Endothelial cell of umbilical vein (primary cell): Measurements from ENCODE around the gene RAD51B. TPM values are rescaled to one million over a fixed set of nuclear protein-coding genes. Genes with fewer than 3 reads are reported as not detected.

Source experiments
- BruUV-seq: library from RNA; stranded (reverse); fragments of 400-500 nt; replicated peaks from 2 replicates; lab custom pipeline; 2021; lab: Mats Ljungman, UMichigan
- CTCF ChIA-PET: fragments of 300-600, 350-600 bp; sonication (Branson Sonifier 250); formaldehyde crosslinking; loops from one replicate; lab custom pipeline; 2021; ENCODE audit warnings: antibody characterized with exemption, inconsistent platforms; lab: Charles Lee
- POLR2A ChIA-PET: fragments of 300-600, 350-600 bp; sonication (Branson Sonifier 250); formaldehyde crosslinking; loops from one replicate; lab custom pipeline; 2021; ENCODE audit warnings: antibody characterized with exemption, inconsistent platforms; lab: Charles Lee
- DNase-seq: peaks from one replicate; pipeline ENCODE4 v3.0.0-alpha.2; 2011; ENCODE audit warnings: low read depth, low spot score
- FAIRE-seq: peaks from 2 replicates; lab custom pipeline; 2011; peaks lifted over from hg19 to GRCh38; lab: Jason Lieb, UNC
- H2AFZ ChIP-seq: 2 replicates; pipeline ENCODE4 v1.6.0; 2012; ENCODE audit warnings: low read depth, low read length, control low read depth, inconsistent platforms
- H3K27ac ChIP-seq: 2 replicates; pipeline ENCODE4 v1.5.1; 2011; ENCODE audit warnings: low read depth, mild to moderate bottlenecking, control low read depth, low read length, moderate library complexity; ENCODE audit not compliant: insufficient read depth
- H3K27me3 ChIP-seq, 2 experiments: 2 replicates each; pipeline versions ENCODE4 v1.6.0 to v1.6.1; 2011; ENCODE audit warnings: low read length in 2 of 2, mixed read lengths in 1 of 2; ENCODE audit not compliant: control insufficient read depth in 2 of 2, insufficient read depth in 2 of 2
- H3K36me3 ChIP-seq, 2 experiments: 2 replicates in 1 of 2; 3 replicates in 1 of 2; pipeline ENCODE4 v1.5.1; 2011; ENCODE audit warnings: low read length in 2 of 2, mild to moderate bottlenecking in 1 of 2, moderate library complexity in 1 of 2; ENCODE audit not compliant: control insufficient read depth in 2 of 2, insufficient read depth in 2 of 2; ENCODE audit errors: extremely low read depth in 1 of 2
- H3K4me1 ChIP-seq: 3 replicates; pipeline ENCODE4 v1.5.1; 2011; ENCODE audit warnings: mild to moderate bottlenecking, low read length; ENCODE audit not compliant: control insufficient read depth, insufficient read depth; ENCODE audit errors: extremely low read depth
- H3K4me2 ChIP-seq: 2 replicates; pipeline ENCODE4 v1.6.1; 2011; ENCODE audit warnings: low read length, control low read depth, mixed read lengths; ENCODE audit not compliant: insufficient read depth
- H3K4me3 ChIP-seq, 3 experiments: fragments of 200-600 bp in 1 of 3; sonication (generic), shearing (Covaris generic) in 1 of 3; replicated peaks in 1 of 3; 2 replicates each; pipeline ENCODE4 v1.5.1; 2011 to 2016; ENCODE audit warnings: control low read depth in 3 of 3, low read length in 3 of 3, mild to moderate bottlenecking in 2 of 3, inconsistent platforms in 1 of 3, low read depth in 1 of 3, moderate library complexity in 1 of 3; ENCODE audit not compliant: insufficient read depth in 1 of 3
- H3K79me2 ChIP-seq: 2 replicates; pipeline ENCODE4 v1.6.0; 2012; ENCODE audit warnings: low read length, inconsistent platforms; ENCODE audit not compliant: control insufficient read depth, insufficient read depth
- H3K9ac ChIP-seq: replicated peaks from 2 replicates; pipeline ENCODE3; 2011; ENCODE audit warnings: low read length, control low read depth; ENCODE audit not compliant: insufficient read depth; ENCODE audit errors: extremely low read depth
- H3K9me1 ChIP-seq: replicated peaks from 3 replicates; pipeline ENCODE4 v1.6.0; 2011; ENCODE audit warnings: mild to moderate bottlenecking, low read length; ENCODE audit not compliant: control insufficient read depth, insufficient read depth; ENCODE audit errors: extremely low read depth
- H3K9me3 ChIP-seq: replicated peaks from 2 replicates; pipeline ENCODE4 v1.5.1; 2012; ENCODE audit warnings: low read length, inconsistent platforms; ENCODE audit not compliant: control insufficient read depth, insufficient read depth
- H4K20me1 ChIP-seq: replicated peaks from 2 replicates; pipeline ENCODE3; 2011; ENCODE audit warnings: mild to moderate bottlenecking, low read length; ENCODE audit not compliant: control insufficient read depth, insufficient read depth; ENCODE audit errors: extremely low read depth
- EZH2 ChIP-seq: IDR thresholded peaks from 2 replicates; pipeline ENCODE4 v1.6.1; 2012; ENCODE audit warnings: borderline replicate concordance, low read depth, mild to moderate bottlenecking, moderate library complexity, low read length, inconsistent platforms; ENCODE audit not compliant: severe bottlenecking
- FOS ChIP-seq: IDR thresholded peaks from 2 replicates; pipeline ENCODE4 v1.6.1; 2011; ENCODE audit warnings: mild to moderate bottlenecking, low read length, moderate library complexity, borderline replicate concordance; ENCODE audit not compliant: insufficient read depth
- GATA2 ChIP-seq: IDR thresholded peaks from 2 replicates; pipeline ENCODE4 v1.7.0; 2011; ENCODE audit warnings: low read depth, mild to moderate bottlenecking, moderate library complexity, mixed read lengths, low read length; ENCODE audit not compliant: insufficient read length, insufficient read depth
- JUN ChIP-seq: IDR thresholded peaks from 2 replicates; pipeline ENCODE4 v1.6.1; 2011; ENCODE audit warnings: borderline replicate concordance, low read depth; ENCODE audit not compliant: insufficient read length, insufficient read depth
- MYC ChIP-seq: IDR thresholded peaks from one replicate; pipeline ENCODE4 v1.6.1; 2011; ENCODE audit warnings: mild to moderate bottlenecking, low read depth, low read length
- POLR2A ChIP-seq: IDR thresholded peaks from 2 replicates; pipeline ENCODE4 v1.6.1; 2012; ENCODE audit warnings: low read depth, mild to moderate bottlenecking, control low read depth, low read length
- POLR2AphosphoS5 ChIP-seq: IDR thresholded peaks from 2 replicates; pipeline ENCODE4 v1.6.1; 2012; ENCODE audit warnings: low read depth, mild to moderate bottlenecking, control low read depth, low read length, moderate library complexity; ENCODE audit not compliant: insufficient read depth
- dilution Hi-C: fragments of 300-500 bp; cut with MboI; formaldehyde crosslinking; loops from one replicate; pipeline ENCODE4 v1.15.0; 2019; ENCODE audit warnings: low sequenced_read_pairs; ENCODE audit not compliant: extremely low pct_ligation_motif_present
- intact Hi-C: fragments of 100-400 bp; cut with micrococcal nuclease; formaldehyde crosslinking; loops from one replicate; pipeline ENCODE4 v1.10.0; 2022
- polyA plus RNA-seq, 4 experiments: library from polyadenylated mRNA; depleted of rRNA in 3 of 4; stranded (reverse) in 3 of 4; unstranded in 1 of 4; fragments of >200 nt; gene quantifications; 2 replicates each; pipeline versions ENCODE4 v1.2.1 to v1.2.3, GENCODE V29; 2011 to 2012; ENCODE audit warnings: missing spikeins in 1 of 4
- total RNA-seq: library from RNA; stranded (reverse); gene quantifications from 2 replicates; pipeline ENCODE4 v1.2.3, GENCODE V29; 2021
- TF ChIP-seq, protein P1 (sequence below), 2 donors: IDR thresholded peaks; 1 replicate in 1 of 2; 2 replicates in 1 of 2; pipeline ENCODE4 v1.5.1; 2011; ENCODE audit warnings: low read length in 2 of 2, mild to moderate bottlenecking in 2 of 2, moderate library complexity in 2 of 2, control low read depth in 1 of 2, inconsistent platforms in 1 of 2, low read depth in 1 of 2; ENCODE audit not compliant: insufficient read depth in 1 of 2; ENCODE audit errors: extremely low read depth in 1 of 2
- TF ChIP-seq, protein P2 (sequence below): IDR thresholded peaks from 2 replicates; pipeline ENCODE4 v1.6.1; 2011; ENCODE audit not compliant: insufficient read depth, insufficient read length

The RAD51B gene
- total and polyA plus RNA-seq, 2 donors (not counting 3 experiments of a cell fraction or from before 2014, with no cell fraction given) = 3.9 to 19.0 TPM

DNA sequence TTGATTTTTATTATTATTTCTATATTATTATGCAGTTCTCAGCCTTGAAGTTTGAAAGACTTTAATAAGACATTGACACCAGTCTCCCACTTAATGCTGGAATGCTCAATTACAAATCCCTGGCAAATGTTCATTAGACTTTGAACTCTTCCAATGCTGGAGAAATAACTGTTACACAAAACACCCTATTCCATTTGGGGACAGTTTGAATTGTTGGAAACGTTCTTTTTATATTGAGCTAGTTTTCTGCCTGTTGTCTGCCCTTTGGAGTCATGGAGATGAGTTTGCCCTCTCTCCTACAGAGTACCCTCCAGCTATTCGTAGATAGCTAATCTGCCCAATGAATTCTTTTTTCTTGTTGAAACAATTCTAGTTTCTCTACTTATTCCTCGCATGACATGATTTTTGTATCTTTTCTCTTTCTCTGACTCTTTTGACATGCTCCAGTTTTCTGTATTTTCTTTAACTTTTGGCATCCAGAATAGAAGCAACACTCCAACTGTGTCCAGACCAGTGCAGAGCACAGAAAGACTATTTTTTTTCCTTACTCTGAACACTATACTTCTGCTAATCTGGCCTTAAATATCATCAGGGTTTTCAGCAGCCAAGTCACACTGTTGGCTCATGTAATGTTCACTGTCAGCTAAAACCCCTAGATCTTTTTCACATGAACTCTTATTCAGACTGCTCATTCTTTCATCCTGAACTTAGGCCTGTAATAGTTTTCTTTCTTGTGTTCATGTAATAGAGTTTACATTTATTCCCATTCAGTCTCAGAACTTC is 379.3 kb downstream of the RAD51B start:
- Histone ChIP-seq H3K79me2 (no peaks in the 10 kb centered on the region), H3K27me3 (no peaks in the 10 kb centered on the region), H3K36me3 (no peaks in the 10 kb centered on the region), H3K4me2 (peak overlapping the region; percentile 85), H3K27ac (peak overlapping the region; percentile 80), H3K4me3 (no peak overlapping the region), H4K20me1 (no peaks in the 10 kb centered on the region), H3K4me1 (peaks cover 15% of the 10 kb centered on the region), H3K9me3 (no peaks in the 10 kb centered on the region), H3K9me1 (no peaks in the 10 kb centered on the region), H2AFZ (peak overlapping the region; percentile 99), H3K9ac (peak overlapping the region; percentile 24)
- no peak for FAIRE-seq
- POLR2A ChIA-PET = interaction anchor here (1.0 kb wide), 1 partner anchor 594 kb away, joined by 3 read pairs; the partner anchor contains the start of gene ZFP36L1
- TF ChIP-seq, protein P1, sequence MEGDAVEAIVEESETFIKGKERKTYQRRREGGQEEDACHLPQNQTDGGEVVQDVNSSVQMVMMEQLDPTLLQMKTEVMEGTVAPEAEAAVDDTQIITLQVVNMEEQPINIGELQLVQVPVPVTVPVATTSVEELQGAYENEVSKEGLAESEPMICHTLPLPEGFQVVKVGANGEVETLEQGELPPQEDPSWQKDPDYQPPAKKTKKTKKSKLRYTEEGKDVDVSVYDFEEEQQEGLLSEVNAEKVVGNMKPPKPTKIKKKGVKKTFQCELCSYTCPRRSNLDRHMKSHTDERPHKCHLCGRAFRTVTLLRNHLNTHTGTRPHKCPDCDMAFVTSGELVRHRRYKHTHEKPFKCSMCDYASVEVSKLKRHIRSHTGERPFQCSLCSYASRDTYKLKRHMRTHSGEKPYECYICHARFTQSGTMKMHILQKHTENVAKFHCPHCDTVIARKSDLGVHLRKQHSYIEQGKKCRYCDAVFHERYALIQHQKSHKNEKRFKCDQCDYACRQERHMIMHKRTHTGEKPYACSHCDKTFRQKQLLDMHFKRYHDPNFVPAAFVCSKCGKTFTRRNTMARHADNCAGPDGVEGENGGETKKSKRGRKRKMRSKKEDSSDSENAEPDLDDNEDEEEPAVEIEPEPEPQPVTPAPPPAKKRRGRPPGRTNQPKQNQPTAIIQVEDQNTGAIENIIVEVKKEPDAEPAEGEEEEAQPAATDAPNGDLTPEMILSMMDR (IDR thresholded peaks at IDR 0.05; ENCODE audit: extremely low read depth in 1 of 2, insufficient read depth in 1 of 2, low read depth in 1 of 2, low read length in 2 of 2) = no peak
- TF ChIP-seq FOS (no peak), POLR2A (no peak), GATA2 (no peak), MYC (no peak), JUN (no peak), EZH2 (no peak), POLR2AphosphoS5 (no peak)
- TF ChIP-seq, protein P2, sequence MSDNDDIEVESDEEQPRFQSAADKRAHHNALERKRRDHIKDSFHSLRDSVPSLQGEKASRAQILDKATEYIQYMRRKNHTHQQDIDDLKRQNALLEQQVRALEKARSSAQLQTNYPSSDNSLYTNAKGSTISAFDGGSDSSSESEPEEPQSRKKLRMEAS = no peak
- dilution Hi-C loops = no loop called here
- DNase-seq = no peak
- no TSS peak for BruUV-seq
- CTCF ChIA-PET = interaction anchor here (1.0 to 1.6 kb wide), 7 partner anchors 14 to 619 kb away, joined by 3 to 7 read pairs (median 5); no protein-coding TSS in a partner anchor
- intact Hi-C loops = no loop called here
